ENCODE data around the gene DACH1. TPM values are rescaled to one million over a fixed set of nuclear protein-coding genes. Genes with fewer than 3 reads are reported as not detected.

DACH1 gene
- total and polyA plus RNA-seq, 2 of the 8 experiments (the other 6 are each of a cell fraction or from before 2014, with no cell fraction given) = 0.12 to 0.67 TPM

DNA sequence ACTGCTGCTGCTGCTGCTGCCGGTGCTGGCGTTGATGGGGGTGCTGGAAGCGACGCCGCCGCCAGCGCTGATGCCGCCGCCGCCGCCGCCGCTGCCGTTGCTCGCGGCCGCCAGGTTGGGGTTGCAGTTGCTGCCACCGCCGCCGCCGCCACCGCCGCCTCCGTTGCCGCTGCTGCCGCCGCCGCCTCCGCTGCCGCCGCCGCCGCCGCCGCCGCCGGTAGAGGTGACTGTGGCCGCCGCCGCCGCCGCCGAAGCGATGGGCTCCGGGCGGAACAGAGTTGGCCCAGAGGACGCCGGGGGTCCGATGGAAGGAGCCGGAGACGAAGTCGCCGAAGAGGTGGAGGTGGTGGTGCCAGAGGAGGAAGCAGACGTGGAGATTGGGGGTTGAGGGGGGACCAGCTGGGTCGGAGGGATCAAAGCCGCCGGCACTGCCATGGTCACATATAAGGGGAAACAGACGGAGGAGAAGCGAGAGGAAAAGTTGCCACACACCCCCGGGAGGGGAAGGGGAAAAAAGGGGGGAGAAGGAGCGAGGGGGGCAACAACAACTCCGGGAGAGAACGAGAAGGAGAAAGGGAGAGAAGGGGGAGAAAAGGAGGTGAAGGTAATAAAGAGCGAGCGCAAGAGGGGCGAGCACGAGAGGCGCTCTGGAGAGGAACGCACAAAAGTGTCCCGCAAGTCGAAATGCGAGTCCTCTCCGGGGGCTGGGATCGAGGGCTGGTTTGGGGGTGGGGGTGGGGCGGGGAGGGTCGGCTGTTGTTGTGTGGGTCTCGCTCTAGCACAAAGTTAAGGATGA lies 471 bp downstream of the DACH1 start (continued):
- TF ChIP-seq RXRA (IDR thresholded peaks at IDR 0.05; ENCODE audit: insufficient read depth, low read depth, low read length) = no peak
- TF ChIP-seq KDM1A (IDR thresholded peaks at IDR 0.05; ENCODE audit: borderline replicate concordance, low read length) = no peak
- TF ChIP-seq YY1 (IDR thresholded peaks at IDR 0.05; ENCODE audit: low read depth, low read length) = no peak
- TF ChIP-seq CBX8 (IDR thresholded peaks at IDR 0.05; ENCODE audit: borderline replicate concordance, low read depth, low read length) = no peak

Measured in H1 (cell line).